ENCODE data around the gene MGAT5.

MGAT5 gene

GRCh38 chr2:134420920-134421319 lies 167.0 kb downstream of the MGAT5 start:
- Histone ChIP-seq H3K4me1 (ENCODE audit: control insufficient read depth, insufficient read depth, low read length, poor library complexity, severe bottlenecking) (peaks cover under 1% of the 10 kb centered on the region), H3K9me3 (ENCODE audit: control insufficient read depth, low read length) (no peaks in the 10 kb centered on the region), H3K27ac (ENCODE audit: low read depth, low read length, severe bottlenecking) (no peak overlapping the region), H3K4me3 (ENCODE audit: extremely low read depth, insufficient read depth, low read length, poor library complexity, severe bottlenecking) (no peak overlapping the region), H3K36me3 (ENCODE audit: control insufficient read depth, insufficient read depth, low read length) (peaks cover 5% of the 10 kb centered on the region)
- 91 to 100% methylated on average over 1 to 2 of the region's 3 CpGs for WGBS, 2 experiments (ENCODE audit: insufficient coverage in 2 of 2)

GRCh38 chr2:134421556-134422328 lies 167.9 kb downstream of the MGAT5 start:
- Histone ChIP-seq H3K27ac (ENCODE audit: low read depth, low read length, severe bottlenecking) (no peak overlapping the region), H3K9me3 (ENCODE audit: control insufficient read depth, low read length) (no peaks in the 10 kb centered on the region), H3K4me1 (ENCODE audit: control insufficient read depth, insufficient read depth, low read length, poor library complexity, severe bottlenecking) (peaks cover 6% of the 10 kb centered on the region), H3K36me3 (ENCODE audit: control insufficient read depth, insufficient read depth, low read length) (peaks cover 5% of the 10 kb centered on the region), H3K4me3 (ENCODE audit: extremely low read depth, insufficient read depth, low read length, poor library complexity, severe bottlenecking) (no peak overlapping the region)
- 92 to 94% methylated on average over 5 to 7 of the region's 7 CpGs for WGBS, 2 experiments (ENCODE audit: insufficient coverage in 2 of 2)

GRCh38 chr2:134425724-134426496 lies 172.0 kb downstream of the MGAT5 start:
- H3K4me1 ChIP-seq (ENCODE audit: control insufficient read depth, insufficient read depth, low read length, poor library complexity, severe bottlenecking), result peaks cover 10% of the 10 kb centered on the region
- no peak overlapping the region for H3K27ac ChIP-seq (ENCODE audit: low read depth, low read length, severe bottlenecking)
- H3K36me3 ChIP-seq (ENCODE audit: control insufficient read depth, insufficient read depth, low read length), result peaks cover 30% of the 10 kb centered on the region
- WGBS, 2 experiments (ENCODE audit: insufficient coverage in 2 of 2), result 80 to 100% methylated on average over 2 of the region's 6 CpGs
- H3K4me3 ChIP-seq (ENCODE audit: extremely low read depth, insufficient read depth, low read length, poor library complexity, severe bottlenecking), result no peak overlapping the region
- H3K9me3 ChIP-seq (ENCODE audit: control insufficient read depth, low read length), result no peaks in the 10 kb centered on the region

GRCh38 chr2:134426721-134427120 lies 172.8 kb downstream of the MGAT5 start:
- Histone ChIP-seq H3K27ac (ENCODE audit: low read depth, low read length, severe bottlenecking) (no peak overlapping the region), H3K4me1 (ENCODE audit: control insufficient read depth, insufficient read depth, low read length, poor library complexity, severe bottlenecking) (peaks cover 18% of the 10 kb centered on the region), H3K4me3 (ENCODE audit: extremely low read depth, insufficient read depth, low read length, poor library complexity, severe bottlenecking) (no peak overlapping the region), H3K36me3 (ENCODE audit: control insufficient read depth, insufficient read depth, low read length) (peaks cover 30% of the 10 kb centered on the region), H3K9me3 (ENCODE audit: control insufficient read depth, low read length) (no peaks in the 10 kb centered on the region)
- 95 to 97% methylated on average over 3 of the region's 3 CpGs for WGBS, 2 experiments (ENCODE audit: insufficient coverage in 2 of 2)

- 94 to 98% methylated on average over 4 of the region's 4 CpGs for WGBS, 2 experiments (ENCODE audit: insufficient coverage in 2 of 2)
- peaks cover 32% of the 10 kb centered on the region for H3K36me3 ChIP-seq (ENCODE audit: control insufficient read depth, insufficient read depth, low read length)
- H3K4me3 ChIP-seq (ENCODE audit: extremely low read depth, insufficient read depth, low read length, poor library complexity, severe bottlenecking), result no peak overlapping the region
These were observed 176.0 kb downstream of the MGAT5 start for GRCh38 chr2:134429886-134430285.

GRCh38 chr2:134431838-134432434 lies 178.1 kb downstream of the MGAT5 start:
- 29% methylated on average over 1 of the region's 2 CpGs; no CpG with 5 or more reads in 1 of the 2 experiments for WGBS, 2 experiments (ENCODE audit: insufficient coverage in 2 of 2)
- H3K36me3 ChIP-seq (ENCODE audit: control insufficient read depth, insufficient read depth, low read length), result peaks cover 44% of the 10 kb centered on the region
- peak overlapping the region; percentile 81 for H3K27ac ChIP-seq (ENCODE audit: low read depth, low read length, severe bottlenecking)
- no peak overlapping the region for H3K4me3 ChIP-seq (ENCODE audit: extremely low read depth, insufficient read depth, low read length, poor library complexity, severe bottlenecking)
- peaks cover 27% of the 10 kb centered on the region for H3K4me1 ChIP-seq (ENCODE audit: control insufficient read depth, insufficient read depth, low read length, poor library complexity, severe bottlenecking)
- H3K9me3 ChIP-seq (ENCODE audit: control insufficient read depth, low read length), result no peaks in the 10 kb centered on the region

More at GRCh38 chr2:134429886-134430285, 176.0 kb downstream of the MGAT5 start:
- Histone ChIP-seq H3K27ac (ENCODE audit: low read depth, low read length, severe bottlenecking) (no peak overlapping the region), H3K9me3 (ENCODE audit: control insufficient read depth, low read length) (no peaks in the 10 kb centered on the region), H3K4me1 (ENCODE audit: control insufficient read depth, insufficient read depth, low read length, poor library complexity, severe bottlenecking) (peaks cover 32% of the 10 kb centered on the region)

- Histone ChIP-seq H3K27ac (ENCODE audit: low read depth, low read length, severe bottlenecking) (peak overlapping the region; percentile 81), H3K4me1 (ENCODE audit: control insufficient read depth, insufficient read depth, low read length, poor library complexity, severe bottlenecking) (peaks cover 27% of the 10 kb centered on the region), H3K36me3 (ENCODE audit: control insufficient read depth, insufficient read depth, low read length) (peaks cover 48% of the 10 kb centered on the region), H3K4me3 (ENCODE audit: extremely low read depth, insufficient read depth, low read length, poor library complexity, severe bottlenecking) (no peak overlapping the region), H3K9me3 (ENCODE audit: control insufficient read depth, low read length) (no peaks in the 10 kb centered on the region)
- 85 to 97% methylated on average over 3 of the region's 3 CpGs for WGBS, 2 experiments (ENCODE audit: insufficient coverage in 2 of 2)
These were observed 178.6 kb downstream of the MGAT5 start for GRCh38 chr2:134432435-134432883.

- Histone ChIP-seq H3K4me3 (ENCODE audit: extremely low read depth, insufficient read depth, low read length, poor library complexity, severe bottlenecking) (no peak overlapping the region), H3K4me1 (ENCODE audit: control insufficient read depth, insufficient read depth, low read length, poor library complexity, severe bottlenecking) (peaks cover 27% of the 10 kb centered on the region), H3K9me3 (ENCODE audit: control insufficient read depth, low read length) (no peaks in the 10 kb centered on the region), H3K27ac (ENCODE audit: low read depth, low read length, severe bottlenecking) (no peak overlapping the region), H3K36me3 (ENCODE audit: control insufficient read depth, insufficient read depth, low read length) (peaks cover 41% of the 10 kb centered on the region)
- WGBS, 2 experiments (ENCODE audit: insufficient coverage in 2 of 2), result 92 to 93% methylated on average over 6 to 7 of the region's 7 CpGs
These were observed 179.6 kb downstream of the MGAT5 start for GRCh38 chr2:134433469-134433868.

GRCh38 chr2:134433979-134434378 lies 180.1 kb downstream of the MGAT5 start:
- H3K4me3 ChIP-seq (ENCODE audit: extremely low read depth, insufficient read depth, low read length, poor library complexity, severe bottlenecking), result no peak overlapping the region
- H3K4me1 ChIP-seq (ENCODE audit: control insufficient read depth, insufficient read depth, low read length, poor library complexity, severe bottlenecking), result peaks cover 27% of the 10 kb centered on the region
- H3K27ac ChIP-seq (ENCODE audit: low read depth, low read length, severe bottlenecking), result no peak overlapping the region
- WGBS, 2 experiments (ENCODE audit: insufficient coverage in 2 of 2), result 98 to 100% methylated on average over 2 to 5 of the region's 6 CpGs
- H3K9me3 ChIP-seq (ENCODE audit: control insufficient read depth, low read length), result no peaks in the 10 kb centered on the region
- H3K36me3 ChIP-seq (ENCODE audit: control insufficient read depth, insufficient read depth, low read length), result peaks cover 40% of the 10 kb centered on the region

GRCh38 chr2:134435505-134435904 lies 181.6 kb downstream of the MGAT5 start:
- Histone ChIP-seq H3K4me3 (ENCODE audit: extremely low read depth, insufficient read depth, low read length, poor library complexity, severe bottlenecking) (no peak overlapping the region), H3K4me1 (ENCODE audit: control insufficient read depth, insufficient read depth, low read length, poor library complexity, severe bottlenecking) (peaks cover 26% of the 10 kb centered on the region), H3K27ac (ENCODE audit: low read depth, low read length, severe bottlenecking) (no peak overlapping the region), H3K36me3 (ENCODE audit: control insufficient read depth, insufficient read depth, low read length) (peaks cover 36% of the 10 kb centered on the region), H3K9me3 (ENCODE audit: control insufficient read depth, low read length) (no peaks in the 10 kb centered on the region)
- 98 to 100% methylated on average over 1 to 4 of the region's 4 CpGs for WGBS, 2 experiments (ENCODE audit: insufficient coverage in 2 of 2)

Measured in mesodermal cell (in vitro differentiated cells).